Peyer's patch (tissue), 4 donors: ENCODE data around the gene ADARB1.

Source experiments
- CTCF ChIP-seq, 6 experiments: fragments of 450-650 bp in 4 of 6; fragments of 200-600 bp in 2 of 6; sonication (generic) in 1 of 6; IDR thresholded peaks; one replicate each; pipeline ENCODE4 v1.5.1; 2017 to 2019; ENCODE audit warnings: antibody characterized with exemption in 6 of 6, mild to moderate bottlenecking in 3 of 6, moderate library complexity in 1 of 6
- POLR2A ChIP-seq, 2 donors: fragments of 450-650 bp; IDR thresholded peaks; one replicate each; pipeline ENCODE4 v1.5.1; 2017; ENCODE audit warnings: antibody characterized with exemption in 2 of 2, mild to moderate bottlenecking in 2 of 2, moderate library complexity in 2 of 2

DNA sequence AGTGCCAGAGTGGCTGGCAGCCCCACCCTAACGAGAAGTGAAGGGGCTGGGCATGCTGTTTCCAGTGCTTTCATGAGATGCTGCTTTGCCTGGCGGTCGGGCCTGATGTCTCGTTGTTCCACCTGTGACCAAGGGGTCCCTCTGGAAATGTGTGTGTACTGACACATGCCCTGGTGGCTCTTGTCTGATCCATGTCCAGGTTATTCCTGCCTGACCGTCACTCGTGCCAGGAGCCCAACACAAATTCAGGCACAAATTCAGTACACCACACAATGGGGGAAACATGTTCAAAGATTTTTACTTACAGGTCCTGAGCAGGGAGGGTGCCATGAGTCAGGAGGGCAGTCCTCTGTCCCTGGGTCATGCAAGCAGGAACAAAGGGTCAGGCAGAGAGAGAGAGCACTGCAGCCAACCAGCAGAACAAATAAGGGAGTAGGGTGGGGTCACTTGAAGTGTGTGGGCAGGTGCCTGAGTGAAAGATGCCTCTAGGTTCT is 76.3 kb downstream of the ADARB1 start:
- TF ChIP-seq POLR2A (IDR thresholded peaks at IDR 0.05), result no peak
- TF ChIP-seq CTCF (IDR thresholded peaks at IDR 0.05), result no peak
